Endothelial cell of umbilical vein (primary cell): ENCODE results near the gene NTSR1. TPM values are rescaled to one million over a fixed set of nuclear protein-coding genes. Genes with fewer than 3 reads are reported as not detected.

ENCODE experiments used
- BruUV-seq: library from RNA; stranded (reverse); fragments of 400-500 nt; replicated peaks from 2 replicates; lab custom pipeline; 2021; lab: Mats Ljungman, UMichigan
- CTCF ChIA-PET: fragments of 300-600, 350-600 bp; sonication (Branson Sonifier 250); formaldehyde crosslinking; loops from one replicate; lab custom pipeline; 2021; ENCODE audit warnings: antibody characterized with exemption, inconsistent platforms; lab: Charles Lee
- POLR2A ChIA-PET: fragments of 300-600, 350-600 bp; sonication (Branson Sonifier 250); formaldehyde crosslinking; loops from one replicate; lab custom pipeline; 2021; ENCODE audit warnings: antibody characterized with exemption, inconsistent platforms; lab: Charles Lee
- DNase-seq: peaks from one replicate; pipeline ENCODE4 v3.0.0-alpha.2; 2011; ENCODE audit warnings: low read depth, low spot score
- FAIRE-seq: peaks from 2 replicates; lab custom pipeline; 2011; peaks lifted over from hg19 to GRCh38; lab: Jason Lieb, UNC
- H2AFZ ChIP-seq: 2 replicates; pipeline ENCODE4 v1.6.0; 2012; ENCODE audit warnings: low read depth, low read length, control low read depth, inconsistent platforms
- H3K27ac ChIP-seq: 2 replicates; pipeline ENCODE4 v1.5.1; 2011; ENCODE audit warnings: low read depth, mild to moderate bottlenecking, control low read depth, low read length, moderate library complexity; ENCODE audit not compliant: insufficient read depth
- H3K27me3 ChIP-seq, 2 experiments: 2 replicates each; pipeline versions ENCODE4 v1.6.0 to v1.6.1; 2011; ENCODE audit warnings: low read length in 2 of 2, mixed read lengths in 1 of 2; ENCODE audit not compliant: control insufficient read depth in 2 of 2, insufficient read depth in 2 of 2
- H3K36me3 ChIP-seq, 2 experiments: 2 replicates in 1 of 2; 3 replicates in 1 of 2; pipeline ENCODE4 v1.5.1; 2011; ENCODE audit warnings: low read length in 2 of 2, mild to moderate bottlenecking in 1 of 2, moderate library complexity in 1 of 2; ENCODE audit not compliant: control insufficient read depth in 2 of 2, insufficient read depth in 2 of 2; ENCODE audit errors: extremely low read depth in 1 of 2
- H3K4me1 ChIP-seq: 3 replicates; pipeline ENCODE4 v1.5.1; 2011; ENCODE audit warnings: mild to moderate bottlenecking, low read length; ENCODE audit not compliant: control insufficient read depth, insufficient read depth; ENCODE audit errors: extremely low read depth
- H3K4me2 ChIP-seq: 2 replicates; pipeline ENCODE4 v1.6.1; 2011; ENCODE audit warnings: low read length, control low read depth, mixed read lengths; ENCODE audit not compliant: insufficient read depth
- H3K4me3 ChIP-seq, 3 experiments: fragments of 200-600 bp in 1 of 3; sonication (generic), shearing (Covaris generic) in 1 of 3; replicated peaks in 1 of 3; 2 replicates each; pipeline ENCODE4 v1.5.1; 2011 to 2016; ENCODE audit warnings: control low read depth in 3 of 3, low read length in 3 of 3, mild to moderate bottlenecking in 2 of 3, inconsistent platforms in 1 of 3, low read depth in 1 of 3, moderate library complexity in 1 of 3; ENCODE audit not compliant: insufficient read depth in 1 of 3
- H3K79me2 ChIP-seq: 2 replicates; pipeline ENCODE4 v1.6.0; 2012; ENCODE audit warnings: low read length, inconsistent platforms; ENCODE audit not compliant: control insufficient read depth, insufficient read depth
- H3K9ac ChIP-seq: replicated peaks from 2 replicates; pipeline ENCODE3; 2011; ENCODE audit warnings: low read length, control low read depth; ENCODE audit not compliant: insufficient read depth; ENCODE audit errors: extremely low read depth
- H3K9me1 ChIP-seq: replicated peaks from 3 replicates; pipeline ENCODE4 v1.6.0; 2011; ENCODE audit warnings: mild to moderate bottlenecking, low read length; ENCODE audit not compliant: control insufficient read depth, insufficient read depth; ENCODE audit errors: extremely low read depth
- H3K9me3 ChIP-seq: replicated peaks from 2 replicates; pipeline ENCODE4 v1.5.1; 2012; ENCODE audit warnings: low read length, inconsistent platforms; ENCODE audit not compliant: control insufficient read depth, insufficient read depth
- H4K20me1 ChIP-seq: replicated peaks from 2 replicates; pipeline ENCODE3; 2011; ENCODE audit warnings: mild to moderate bottlenecking, low read length; ENCODE audit not compliant: control insufficient read depth, insufficient read depth; ENCODE audit errors: extremely low read depth
- EZH2 ChIP-seq: IDR thresholded peaks from 2 replicates; pipeline ENCODE4 v1.6.1; 2012; ENCODE audit warnings: borderline replicate concordance, low read depth, mild to moderate bottlenecking, moderate library complexity, low read length, inconsistent platforms; ENCODE audit not compliant: severe bottlenecking
- FOS ChIP-seq: IDR thresholded peaks from 2 replicates; pipeline ENCODE4 v1.6.1; 2011; ENCODE audit warnings: mild to moderate bottlenecking, low read length, moderate library complexity, borderline replicate concordance; ENCODE audit not compliant: insufficient read depth
- GATA2 ChIP-seq: IDR thresholded peaks from 2 replicates; pipeline ENCODE4 v1.7.0; 2011; ENCODE audit warnings: low read depth, mild to moderate bottlenecking, moderate library complexity, mixed read lengths, low read length; ENCODE audit not compliant: insufficient read length, insufficient read depth
- JUN ChIP-seq: IDR thresholded peaks from 2 replicates; pipeline ENCODE4 v1.6.1; 2011; ENCODE audit warnings: borderline replicate concordance, low read depth; ENCODE audit not compliant: insufficient read length, insufficient read depth
- MYC ChIP-seq: IDR thresholded peaks from one replicate; pipeline ENCODE4 v1.6.1; 2011; ENCODE audit warnings: mild to moderate bottlenecking, low read depth, low read length
- POLR2A ChIP-seq: IDR thresholded peaks from 2 replicates; pipeline ENCODE4 v1.6.1; 2012; ENCODE audit warnings: low read depth, mild to moderate bottlenecking, control low read depth, low read length
- POLR2AphosphoS5 ChIP-seq: IDR thresholded peaks from 2 replicates; pipeline ENCODE4 v1.6.1; 2012; ENCODE audit warnings: low read depth, mild to moderate bottlenecking, control low read depth, low read length, moderate library complexity; ENCODE audit not compliant: insufficient read depth
- dilution Hi-C: fragments of 300-500 bp; cut with MboI; formaldehyde crosslinking; loops from one replicate; pipeline ENCODE4 v1.15.0; 2019; ENCODE audit warnings: low sequenced_read_pairs; ENCODE audit not compliant: extremely low pct_ligation_motif_present
- intact Hi-C: fragments of 100-400 bp; cut with micrococcal nuclease; formaldehyde crosslinking; loops from one replicate; pipeline ENCODE4 v1.10.0; 2022
- polyA plus RNA-seq, 4 experiments: library from polyadenylated mRNA; depleted of rRNA in 3 of 4; stranded (reverse) in 3 of 4; unstranded in 1 of 4; fragments of >200 nt; gene quantifications; 2 replicates each; pipeline versions ENCODE4 v1.2.1 to v1.2.3, GENCODE V29; 2011 to 2012; ENCODE audit warnings: missing spikeins in 1 of 4
- total RNA-seq: library from RNA; stranded (reverse); gene quantifications from 2 replicates; pipeline ENCODE4 v1.2.3, GENCODE V29; 2021
- TF ChIP-seq, protein P1 (sequence below): IDR thresholded peaks from 2 replicates; pipeline ENCODE4 v1.6.1; 2011; ENCODE audit not compliant: insufficient read depth, insufficient read length
- TF ChIP-seq, protein P2 (sequence below), 2 donors: IDR thresholded peaks; 1 replicate in 1 of 2; 2 replicates in 1 of 2; pipeline ENCODE4 v1.5.1; 2011; ENCODE audit warnings: low read length in 2 of 2, mild to moderate bottlenecking in 2 of 2, moderate library complexity in 2 of 2, control low read depth in 1 of 2, inconsistent platforms in 1 of 2, low read depth in 1 of 2; ENCODE audit not compliant: insufficient read depth in 1 of 2; ENCODE audit errors: extremely low read depth in 1 of 2

The NTSR1 gene
- total and polyA plus RNA-seq, 2 donors (not counting 3 experiments of a cell fraction or from before 2014, with no cell fraction given) = 0.14 to 2.1 TPM

DNA sequence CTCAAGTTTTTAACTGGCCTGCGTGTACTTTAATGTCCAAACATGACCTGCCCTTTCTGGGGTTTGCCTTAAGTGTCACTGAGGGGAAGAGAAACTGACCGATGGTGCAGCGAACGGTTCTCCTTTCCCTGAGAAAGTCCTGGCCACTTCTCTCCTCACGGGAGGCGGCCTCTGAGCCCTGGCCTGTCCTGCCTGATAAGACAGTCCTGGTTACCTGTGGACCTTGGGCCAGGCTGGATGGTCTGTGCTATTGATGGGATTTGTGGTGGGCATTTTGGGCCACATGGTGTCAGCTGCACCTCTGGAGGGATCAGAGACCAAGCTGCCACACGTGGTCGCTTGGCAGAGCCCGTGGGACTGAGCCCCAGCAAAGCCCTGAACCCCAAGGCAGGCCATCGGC lies 11.6 kb upstream of the NTSR1 start:
- TF ChIP-seq, protein P1, sequence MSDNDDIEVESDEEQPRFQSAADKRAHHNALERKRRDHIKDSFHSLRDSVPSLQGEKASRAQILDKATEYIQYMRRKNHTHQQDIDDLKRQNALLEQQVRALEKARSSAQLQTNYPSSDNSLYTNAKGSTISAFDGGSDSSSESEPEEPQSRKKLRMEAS = no peak
- TF ChIP-seq, protein P2, sequence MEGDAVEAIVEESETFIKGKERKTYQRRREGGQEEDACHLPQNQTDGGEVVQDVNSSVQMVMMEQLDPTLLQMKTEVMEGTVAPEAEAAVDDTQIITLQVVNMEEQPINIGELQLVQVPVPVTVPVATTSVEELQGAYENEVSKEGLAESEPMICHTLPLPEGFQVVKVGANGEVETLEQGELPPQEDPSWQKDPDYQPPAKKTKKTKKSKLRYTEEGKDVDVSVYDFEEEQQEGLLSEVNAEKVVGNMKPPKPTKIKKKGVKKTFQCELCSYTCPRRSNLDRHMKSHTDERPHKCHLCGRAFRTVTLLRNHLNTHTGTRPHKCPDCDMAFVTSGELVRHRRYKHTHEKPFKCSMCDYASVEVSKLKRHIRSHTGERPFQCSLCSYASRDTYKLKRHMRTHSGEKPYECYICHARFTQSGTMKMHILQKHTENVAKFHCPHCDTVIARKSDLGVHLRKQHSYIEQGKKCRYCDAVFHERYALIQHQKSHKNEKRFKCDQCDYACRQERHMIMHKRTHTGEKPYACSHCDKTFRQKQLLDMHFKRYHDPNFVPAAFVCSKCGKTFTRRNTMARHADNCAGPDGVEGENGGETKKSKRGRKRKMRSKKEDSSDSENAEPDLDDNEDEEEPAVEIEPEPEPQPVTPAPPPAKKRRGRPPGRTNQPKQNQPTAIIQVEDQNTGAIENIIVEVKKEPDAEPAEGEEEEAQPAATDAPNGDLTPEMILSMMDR (IDR thresholded peaks at IDR 0.05; ENCODE audit: extremely low read depth in 1 of 2, insufficient read depth in 1 of 2, low read depth in 1 of 2, low read length in 2 of 2) = no peak
- TF ChIP-seq POLR2A = no peak
- no peak for TF ChIP-seq GATA2
- no peak for TF ChIP-seq POLR2AphosphoS5
- TF ChIP-seq MYC = no peak
- no peak for TF ChIP-seq EZH2
- TF ChIP-seq FOS = no peak
- no peak for TF ChIP-seq JUN
- intact Hi-C loops = no loop called here
- H3K27ac ChIP-seq = no peak overlapping the region

More for the DNA sequence above, 11.6 kb upstream of the NTSR1 start:
- H3K9ac ChIP-seq = no peak overlapping the region
- no peaks in the 10 kb centered on the region for H3K79me2 ChIP-seq
- DNase-seq (no peak), FAIRE-seq (no peak)
- dilution Hi-C loops = no loop called here
- no peaks in the 10 kb centered on the region for H3K9me3 ChIP-seq
- ChIA-PET CTCF (interaction anchor here (0.8 to 1.6 kb wide), 4 partner anchors 8 to 95 kb away, joined by 3 to 6 read pairs (median 4); no protein-coding TSS in a partner anchor), POLR2A (no interaction called here)
- H2AFZ ChIP-seq = no peak overlapping the region
- no peak overlapping the region for H3K4me2 ChIP-seq
- no peaks in the 10 kb centered on the region for H4K20me1 ChIP-seq
- no peak overlapping the region for H3K4me3 ChIP-seq
- H3K36me3 ChIP-seq = no peaks in the 10 kb centered on the region
- no peaks in the 10 kb centered on the region for H3K27me3 ChIP-seq
- BruUV-seq = no TSS peak
- H3K4me1 ChIP-seq = no peaks in the 10 kb centered on the region
- no peaks in the 10 kb centered on the region for H3K9me1 ChIP-seq
